ENCODE data around the gene CTNNBL1.

Gene CTNNBL1

DNA sequence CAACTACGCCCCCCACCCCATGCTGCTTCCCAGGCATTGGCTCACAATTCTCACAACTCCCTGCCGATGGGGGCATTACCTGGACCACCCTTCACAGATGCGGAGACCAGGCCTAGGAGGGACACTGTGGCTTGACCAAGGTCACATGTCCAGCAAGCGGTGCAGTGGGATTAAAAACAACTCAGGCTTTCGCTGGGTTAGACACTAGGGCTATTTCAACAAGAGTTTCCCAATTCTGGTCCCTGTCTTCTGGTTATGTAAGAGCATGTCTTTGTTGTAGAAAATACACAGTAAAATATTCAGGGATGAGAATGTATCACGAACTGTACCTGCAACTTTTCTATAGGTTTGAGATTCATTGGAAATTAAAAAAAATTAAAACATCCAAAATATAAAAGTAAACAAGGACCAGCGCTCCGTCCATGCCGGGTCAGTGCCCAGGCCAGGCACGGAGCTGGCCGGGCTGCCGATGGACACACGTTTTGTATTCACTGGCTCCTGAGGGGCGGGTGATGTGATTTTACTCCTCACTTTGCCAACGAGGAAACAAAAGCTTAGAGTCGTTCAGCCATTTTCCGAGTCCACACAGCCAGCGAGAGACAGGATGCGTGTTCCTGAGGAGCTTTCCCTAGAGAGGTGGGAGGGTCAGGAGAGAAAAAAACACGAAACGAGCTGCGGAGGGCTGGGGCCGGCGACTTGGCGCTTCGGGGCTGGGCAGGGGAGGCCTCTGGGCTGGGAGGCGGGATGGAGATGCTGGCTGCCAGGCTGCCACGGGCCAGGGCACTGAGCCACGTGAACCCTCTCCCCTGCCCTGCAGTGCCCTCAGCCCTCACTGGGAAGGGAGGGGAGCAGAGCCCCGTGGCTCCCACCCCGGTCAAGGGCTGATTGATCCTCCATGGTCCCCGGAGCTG, 192.0 kb downstream of the CTNNBL1 start:
- no peak overlapping the region for H2AFZ ChIP-seq (ENCODE audit: low read depth, low read length)
- no peaks in the 10 kb centered on the region for H3K36me3 ChIP-seq (ENCODE audit: insufficient read depth, low read length)
- no peak overlapping the region for H3K4me3 ChIP-seq (ENCODE audit: low read length)
- no peaks in the 10 kb centered on the region for H3K27me3 ChIP-seq (ENCODE audit: insufficient read depth, low read length)
- no peaks in the 10 kb centered on the region for H3K9me3 ChIP-seq (ENCODE audit: low read length)
- H3K4me1 ChIP-seq (ENCODE audit: insufficient read depth, low read length) = peaks cover 2% of the 10 kb centered on the region

DNA sequence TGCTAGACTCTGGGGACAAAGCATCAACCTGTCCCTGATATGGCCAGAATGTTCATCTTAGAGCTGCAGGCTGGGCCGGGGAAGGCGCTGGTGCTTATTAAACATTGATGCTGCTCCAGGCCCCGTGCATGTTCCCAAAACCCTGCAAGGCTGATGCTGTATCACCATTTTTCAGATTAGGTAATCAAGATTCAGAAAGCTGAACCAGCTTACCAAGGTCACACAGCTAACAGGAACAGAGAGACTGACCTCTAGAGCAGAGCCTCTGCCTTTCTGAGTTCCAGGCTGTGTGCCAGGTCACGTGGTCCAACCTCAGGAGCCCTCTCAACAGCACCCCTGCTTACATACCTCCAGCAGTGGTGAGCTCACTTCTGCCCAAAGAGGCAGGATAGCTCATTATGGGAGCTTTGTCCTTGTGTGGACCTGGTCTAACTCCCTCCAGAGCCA, 193.0 kb downstream of the CTNNBL1 start:
- H3K27me3 ChIP-seq (ENCODE audit: insufficient read depth, low read length) = no peaks in the 10 kb centered on the region
- H3K36me3 ChIP-seq (ENCODE audit: insufficient read depth, low read length) = no peaks in the 10 kb centered on the region
- H3K4me3 ChIP-seq (ENCODE audit: low read length) = no peak overlapping the region
- H2AFZ ChIP-seq (ENCODE audit: low read depth, low read length) = no peak overlapping the region
- no peaks in the 10 kb centered on the region for H3K9me3 ChIP-seq (ENCODE audit: low read length)
- peaks cover 2% of the 10 kb centered on the region for H3K4me1 ChIP-seq (ENCODE audit: insufficient read depth, low read length)

DNA sequence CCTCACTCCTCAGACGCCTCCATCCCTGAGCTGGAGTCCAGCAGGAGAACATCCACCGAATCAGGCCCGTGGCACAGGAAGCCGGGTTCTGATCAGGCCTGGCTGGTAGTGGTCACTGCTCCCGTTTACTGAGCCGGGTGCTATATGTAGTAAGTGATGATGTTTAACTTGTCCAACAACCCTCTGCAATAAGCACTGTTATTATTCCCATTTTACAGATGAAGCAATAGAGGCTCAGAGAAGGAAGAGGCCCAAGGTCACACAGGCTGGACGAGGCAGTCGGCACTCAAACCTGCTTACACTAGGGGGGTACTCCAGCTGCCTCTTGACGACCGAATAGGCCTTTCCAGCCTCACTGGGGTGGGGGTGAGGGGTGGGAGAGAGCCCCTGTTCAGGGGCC, 194.8 kb downstream of the CTNNBL1 start:
- no peak overlapping the region for H3K4me3 ChIP-seq (ENCODE audit: low read length)
- no peaks in the 10 kb centered on the region for H3K9me3 ChIP-seq (ENCODE audit: low read length)
- no peaks in the 10 kb centered on the region for H3K27me3 ChIP-seq (ENCODE audit: insufficient read depth, low read length)
- H3K4me1 ChIP-seq (ENCODE audit: insufficient read depth, low read length) = no peaks in the 10 kb centered on the region
- no peak overlapping the region for H2AFZ ChIP-seq (ENCODE audit: low read depth, low read length)
- H3K36me3 ChIP-seq (ENCODE audit: insufficient read depth, low read length) = no peaks in the 10 kb centered on the region

GRCh38 chr20:37890108-37890507, 196.3 kb downstream of the CTNNBL1 start:
- no peak overlapping the region for H2AFZ ChIP-seq (ENCODE audit: low read depth, low read length)
- H3K4me1 ChIP-seq (ENCODE audit: insufficient read depth, low read length) = no peaks in the 10 kb centered on the region
- H3K36me3 ChIP-seq (ENCODE audit: insufficient read depth, low read length) = no peaks in the 10 kb centered on the region
- no peak overlapping the region for H3K4me3 ChIP-seq (ENCODE audit: low read length)
- H3K9me3 ChIP-seq (ENCODE audit: low read length) = no peaks in the 10 kb centered on the region
- H3K27me3 ChIP-seq (ENCODE audit: insufficient read depth, low read length) = no peaks in the 10 kb centered on the region

DNA sequence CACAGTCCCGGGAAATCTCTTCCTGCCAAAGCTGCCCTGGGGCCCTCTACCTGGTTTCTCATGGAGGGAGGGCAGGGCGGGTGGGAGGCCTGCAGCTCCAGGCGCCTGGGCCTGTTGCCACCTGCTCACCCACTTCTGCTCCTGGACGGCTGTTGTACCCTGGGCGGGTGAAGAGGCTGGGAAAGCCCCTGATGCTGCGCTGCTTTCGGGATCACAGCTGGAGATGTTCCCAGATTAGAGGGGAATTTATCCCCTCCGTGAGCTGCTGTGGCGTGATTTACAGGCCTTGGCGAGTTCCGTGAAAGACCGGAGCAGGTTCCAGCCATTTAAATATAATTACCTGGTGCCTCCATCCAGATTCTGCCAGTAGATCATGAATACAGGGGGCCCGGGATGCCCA, 196.8 kb downstream of the CTNNBL1 start:
- no peak overlapping the region for H3K4me3 ChIP-seq (ENCODE audit: low read length)
- H3K4me1 ChIP-seq (ENCODE audit: insufficient read depth, low read length) = no peaks in the 10 kb centered on the region
- H3K27me3 ChIP-seq (ENCODE audit: insufficient read depth, low read length) = no peaks in the 10 kb centered on the region
- H2AFZ ChIP-seq (ENCODE audit: low read depth, low read length) = no peak overlapping the region
- no peaks in the 10 kb centered on the region for H3K9me3 ChIP-seq (ENCODE audit: low read length)
- no peaks in the 10 kb centered on the region for H3K36me3 ChIP-seq (ENCODE audit: insufficient read depth, low read length)

DNA sequence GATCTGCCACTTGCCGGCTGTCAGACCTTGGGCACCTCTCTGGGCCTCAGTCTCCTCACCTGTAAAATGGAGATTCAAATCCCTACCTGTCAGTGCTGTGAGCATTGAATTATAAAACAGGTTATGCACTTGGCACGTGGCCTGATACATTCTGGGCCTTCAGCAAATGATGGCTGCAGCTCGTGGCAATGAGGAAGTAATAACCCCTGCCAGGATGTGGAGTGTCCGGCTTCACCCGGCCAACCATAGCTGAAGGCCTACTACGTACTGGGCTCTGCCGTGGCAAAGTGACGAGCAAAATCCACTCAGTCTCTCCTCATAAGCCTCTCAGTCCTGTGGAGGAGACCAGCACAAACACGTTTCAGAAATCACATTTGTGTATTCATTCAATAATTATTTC, 198.2 kb downstream of the CTNNBL1 start:
- H3K4me1 ChIP-seq (ENCODE audit: insufficient read depth, low read length) = no peaks in the 10 kb centered on the region
- no peaks in the 10 kb centered on the region for H3K27me3 ChIP-seq (ENCODE audit: insufficient read depth, low read length)
- H3K36me3 ChIP-seq (ENCODE audit: insufficient read depth, low read length) = no peaks in the 10 kb centered on the region
- H3K4me3 ChIP-seq (ENCODE audit: low read length) = no peak overlapping the region
- no peaks in the 10 kb centered on the region for H3K9me3 ChIP-seq (ENCODE audit: low read length)
- H2AFZ ChIP-seq (ENCODE audit: low read depth, low read length) = no peak overlapping the region

GRCh38 chr20:37893566-37894241, 199.9 kb downstream of the CTNNBL1 start:
- Histone ChIP-seq H3K9me3 (ENCODE audit: low read length) (no peaks in the 10 kb centered on the region), H3K4me3 (ENCODE audit: low read length) (no peak overlapping the region), H3K27me3 (ENCODE audit: insufficient read depth, low read length) (no peaks in the 10 kb centered on the region), H3K36me3 (ENCODE audit: insufficient read depth, low read length) (no peaks in the 10 kb centered on the region), H3K4me1 (ENCODE audit: insufficient read depth, low read length) (peaks cover 4% of the 10 kb centered on the region), H2AFZ (ENCODE audit: low read depth, low read length) (no peak overlapping the region)

DNA sequence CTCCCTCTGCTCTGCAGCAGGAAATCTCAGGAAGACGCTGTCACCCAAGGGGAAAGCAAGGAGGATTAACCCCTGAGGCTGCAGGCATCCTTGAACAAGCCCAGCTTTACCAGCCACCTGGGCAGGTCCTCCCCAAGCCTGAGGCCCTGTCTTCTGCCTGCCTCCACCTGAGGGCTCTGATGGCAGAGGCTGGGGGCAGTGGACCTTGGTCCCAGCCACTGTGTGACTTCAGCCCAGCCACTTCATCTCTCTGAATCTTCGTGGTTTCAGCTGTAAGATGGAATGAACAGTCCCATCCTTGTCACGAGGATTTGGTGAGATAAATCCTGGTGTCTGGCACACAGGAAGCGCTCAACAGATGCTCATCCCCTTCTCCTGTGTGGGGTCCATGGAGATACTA, 200.6 kb downstream of the CTNNBL1 start:
- no peak overlapping the region for H3K4me3 ChIP-seq (ENCODE audit: low read length)
- H3K9me3 ChIP-seq (ENCODE audit: low read length) = no peaks in the 10 kb centered on the region
- H3K36me3 ChIP-seq (ENCODE audit: insufficient read depth, low read length) = no peaks in the 10 kb centered on the region
- no peaks in the 10 kb centered on the region for H3K27me3 ChIP-seq (ENCODE audit: insufficient read depth, low read length)
- H2AFZ ChIP-seq (ENCODE audit: low read depth, low read length) = no peak overlapping the region
- peaks cover 4% of the 10 kb centered on the region for H3K4me1 ChIP-seq (ENCODE audit: insufficient read depth, low read length)

GRCh38 chr20:37895166-37895565, 201.3 kb downstream of the CTNNBL1 start:
- no peaks in the 10 kb centered on the region for H3K27me3 ChIP-seq (ENCODE audit: insufficient read depth, low read length)

DNA sequence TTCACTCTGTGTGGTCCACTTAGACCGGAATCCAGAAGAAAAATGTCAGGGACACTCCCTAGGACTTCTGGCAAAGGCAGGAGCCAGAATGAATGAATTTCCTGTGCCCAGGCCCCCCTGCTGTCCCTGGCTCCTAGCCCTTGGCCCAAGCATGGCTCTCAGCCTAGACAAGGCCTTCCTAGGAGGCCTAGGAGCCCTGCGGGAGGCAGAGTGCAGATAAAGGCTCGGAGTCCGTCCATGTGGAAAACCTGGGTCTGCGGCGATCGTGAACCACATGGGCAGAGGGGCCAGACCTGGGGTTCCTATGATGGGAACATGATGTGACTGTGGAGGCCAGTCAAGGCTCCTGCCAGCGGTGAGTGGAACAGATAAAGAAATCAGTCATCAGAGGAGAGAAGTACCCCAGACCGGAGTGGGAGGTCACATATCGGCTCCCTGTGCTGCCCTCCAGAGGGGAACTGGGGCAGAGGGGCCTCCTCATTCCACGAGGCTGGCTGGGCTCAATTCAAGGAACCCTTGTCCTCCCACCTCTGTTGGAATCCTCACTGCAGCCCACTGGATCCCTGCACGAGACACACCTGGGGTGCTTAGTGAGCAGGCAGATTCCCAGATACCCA, 203.2 kb downstream of the CTNNBL1 start:
- peaks cover 4% of the 10 kb centered on the region for H3K4me1 ChIP-seq (ENCODE audit: insufficient read depth, low read length)
- no peak overlapping the region for H2AFZ ChIP-seq (ENCODE audit: low read depth, low read length)
- H3K36me3 ChIP-seq (ENCODE audit: insufficient read depth, low read length) = no peaks in the 10 kb centered on the region
- no peaks in the 10 kb centered on the region for H3K27me3 ChIP-seq (ENCODE audit: insufficient read depth, low read length)
- H3K9me3 ChIP-seq (ENCODE audit: low read length) = no peaks in the 10 kb centered on the region
- no peak overlapping the region for H3K4me3 ChIP-seq (ENCODE audit: low read length)

More at GRCh38 chr20:37895166-37895565, 201.3 kb downstream of the CTNNBL1 start:
- Histone ChIP-seq H3K36me3 (ENCODE audit: insufficient read depth, low read length) (no peaks in the 10 kb centered on the region), H2AFZ (ENCODE audit: low read depth, low read length) (no peak overlapping the region), H3K4me3 (ENCODE audit: low read length) (no peak overlapping the region), H3K4me1 (ENCODE audit: insufficient read depth, low read length) (peaks cover 4% of the 10 kb centered on the region), H3K9me3 (ENCODE audit: low read length) (no peaks in the 10 kb centered on the region)

GRCh38 chr20:37898233-37899104, 204.6 kb downstream of the CTNNBL1 start:
- H3K4me1 ChIP-seq (ENCODE audit: insufficient read depth, low read length) = peaks cover 4% of the 10 kb centered on the region
- no peaks in the 10 kb centered on the region for H3K36me3 ChIP-seq (ENCODE audit: insufficient read depth, low read length)
- no peaks in the 10 kb centered on the region for H3K27me3 ChIP-seq (ENCODE audit: insufficient read depth, low read length)
- H3K4me3 ChIP-seq (ENCODE audit: low read length) = no peak overlapping the region
- no peaks in the 10 kb centered on the region for H3K9me3 ChIP-seq (ENCODE audit: low read length)
- no peak overlapping the region for H2AFZ ChIP-seq (ENCODE audit: low read depth, low read length)

- no peak overlapping the region for H3K4me3 ChIP-seq (ENCODE audit: low read length)
- H3K9me3 ChIP-seq (ENCODE audit: low read length) = no peaks in the 10 kb centered on the region
- no peaks in the 10 kb centered on the region for H3K27me3 ChIP-seq (ENCODE audit: insufficient read depth, low read length)
- H3K4me1 ChIP-seq (ENCODE audit: insufficient read depth, low read length) = peaks cover 7% of the 10 kb centered on the region
- no peak overlapping the region for H2AFZ ChIP-seq (ENCODE audit: low read depth, low read length)
- no peaks in the 10 kb centered on the region for H3K36me3 ChIP-seq (ENCODE audit: insufficient read depth, low read length)
These were observed 205.5 kb downstream of the CTNNBL1 start for GRCh38 chr20:37899105-37900045.

All from neuron (in vitro differentiated cells).